Stimulated activated CD8-positive, alpha-beta memory T cell treated with anti-CD3 and anti-CD28 coated beads, Interleukin-7, amount 100 ng/mL, for 4 hours (primary cell): ENCODE results near the gene LAPTM5.

ENCODE experiments used
- DNase-seq, 2 donors: peaks; one replicate each; pipeline ENCODE4 v3.0.0-alpha.2; 2020; ENCODE audit warnings: low read depth in 2 of 2

The LAPTM5 gene

DNA sequence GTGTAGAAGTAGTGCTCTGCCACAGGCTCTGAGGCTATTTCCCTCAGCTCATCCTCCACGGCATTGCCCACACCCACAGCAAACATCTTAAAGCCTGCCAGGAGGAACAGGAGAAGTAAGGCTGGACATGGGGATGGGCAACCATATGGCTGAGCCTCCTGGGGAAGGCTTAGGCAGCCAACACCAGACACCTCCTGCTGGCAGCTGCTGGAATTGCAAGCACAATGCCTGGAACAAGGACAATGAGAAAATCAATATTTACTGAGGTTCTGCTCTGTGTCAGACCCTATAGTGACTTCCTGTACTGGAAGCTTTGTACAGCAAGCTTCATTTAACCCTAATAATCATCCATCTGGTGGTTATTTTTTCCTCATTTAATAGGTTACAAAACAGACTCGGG, 42.4 kb downstream of the LAPTM5 start:
- DNase-seq = no peak

DNA sequence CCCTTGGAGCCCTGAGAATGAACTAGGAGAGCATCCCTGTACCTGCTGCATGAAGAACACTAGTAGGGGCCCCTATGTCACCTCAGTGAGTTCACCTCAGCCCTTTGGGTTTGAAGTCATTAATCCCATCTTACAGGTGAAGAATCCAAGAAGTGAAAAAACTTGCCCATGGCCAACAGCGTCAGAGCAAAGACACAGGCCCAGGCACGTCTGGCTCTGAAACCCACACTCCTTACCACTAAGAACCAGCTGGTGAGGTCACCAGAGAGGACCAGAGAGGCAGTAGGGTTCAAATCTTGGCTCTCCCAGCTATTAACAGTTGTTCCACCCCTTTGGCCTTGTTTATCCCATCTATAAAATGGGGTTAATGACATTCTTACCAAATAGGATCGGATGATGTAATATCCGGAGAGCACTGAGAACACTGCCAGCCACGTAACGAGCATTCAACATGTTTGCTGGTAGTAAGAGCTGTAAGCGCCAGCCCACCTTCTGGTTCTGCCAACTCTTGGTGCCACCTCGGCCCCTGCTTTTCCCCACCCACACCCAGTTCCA, 43.0 kb downstream of the LAPTM5 start:
- DNase-seq = no peak

DNA sequence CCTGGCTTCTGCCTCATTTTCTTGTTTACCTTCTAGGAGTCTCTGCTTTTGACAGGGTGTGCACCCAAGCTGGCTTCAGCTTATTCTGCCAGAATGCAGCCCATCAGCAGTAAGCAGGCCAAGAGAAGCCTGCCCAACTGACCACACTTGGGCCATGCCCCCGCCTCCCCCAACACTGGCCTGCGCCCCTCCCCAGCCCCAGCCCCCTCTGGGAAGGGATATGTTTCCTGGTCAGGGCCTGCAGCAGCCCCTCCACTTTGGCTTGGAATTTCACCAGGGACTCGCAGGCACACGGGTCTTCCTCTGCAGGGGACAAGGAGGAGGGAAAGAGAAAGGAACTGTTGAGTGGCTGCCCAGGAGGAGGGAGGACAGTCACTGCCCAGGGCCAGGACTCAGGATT, 43.5 kb downstream of the LAPTM5 start:
- no peak for DNase-seq

DNA sequence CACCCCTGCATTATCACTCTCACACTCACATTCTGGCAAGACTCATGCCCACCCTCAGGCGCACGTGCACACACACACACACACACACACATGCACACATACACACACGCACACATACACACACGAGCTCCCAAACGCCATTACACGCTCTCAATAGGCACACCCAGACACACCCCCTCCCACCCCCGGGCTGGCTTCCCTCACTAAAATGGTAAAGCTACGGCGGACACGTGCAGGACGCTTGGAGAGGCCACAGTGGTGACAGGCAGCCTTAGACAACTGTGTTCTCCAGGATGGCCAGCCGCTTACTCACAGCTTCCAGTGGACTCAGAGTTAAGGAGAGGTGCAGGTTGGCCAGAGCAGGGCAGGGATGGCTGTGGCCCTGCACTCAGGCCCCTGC, 44.3 kb downstream of the LAPTM5 start:
- no peak for DNase-seq

DNA sequence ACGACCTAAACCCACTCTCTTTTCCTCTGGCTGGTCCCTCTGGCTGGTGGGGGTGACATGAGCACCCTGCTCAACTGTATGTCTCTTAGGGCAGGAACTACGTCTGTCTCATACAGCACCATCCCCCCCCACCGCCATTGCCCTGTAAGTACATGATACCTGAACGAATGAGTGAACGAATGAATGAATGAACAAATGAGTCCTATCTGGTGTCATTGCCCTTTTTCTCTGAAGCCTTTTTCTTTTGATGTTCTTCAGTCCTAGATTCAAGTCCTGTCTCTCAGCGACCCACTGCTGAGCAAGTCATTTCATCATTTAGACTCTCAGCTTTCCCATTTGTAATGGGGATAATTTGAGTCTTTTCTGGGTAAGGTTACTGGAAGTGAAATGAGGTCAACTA, 45.0 kb downstream of the LAPTM5 start:
- no peak for DNase-seq

DNA sequence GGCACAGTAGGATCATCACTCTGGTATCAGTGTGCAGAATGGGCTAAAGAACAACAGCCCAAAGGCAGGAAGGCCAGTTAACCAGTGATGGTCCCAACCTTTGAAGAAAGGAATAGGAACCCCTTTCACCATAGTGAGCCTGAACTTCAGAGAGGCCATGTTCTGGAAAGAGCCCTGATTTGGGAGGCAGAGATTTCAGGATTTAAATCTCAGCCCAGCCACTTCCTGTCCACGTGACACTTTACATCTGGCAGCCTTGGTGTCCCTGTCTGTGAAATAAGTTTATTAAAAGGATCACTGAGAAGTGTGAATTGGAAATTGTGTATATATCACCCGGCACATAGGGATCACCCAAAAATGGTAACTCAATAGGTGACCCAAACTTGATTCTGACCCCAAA, 47.2 kb downstream of the LAPTM5 start:
- DNase-seq = no peak

DNA sequence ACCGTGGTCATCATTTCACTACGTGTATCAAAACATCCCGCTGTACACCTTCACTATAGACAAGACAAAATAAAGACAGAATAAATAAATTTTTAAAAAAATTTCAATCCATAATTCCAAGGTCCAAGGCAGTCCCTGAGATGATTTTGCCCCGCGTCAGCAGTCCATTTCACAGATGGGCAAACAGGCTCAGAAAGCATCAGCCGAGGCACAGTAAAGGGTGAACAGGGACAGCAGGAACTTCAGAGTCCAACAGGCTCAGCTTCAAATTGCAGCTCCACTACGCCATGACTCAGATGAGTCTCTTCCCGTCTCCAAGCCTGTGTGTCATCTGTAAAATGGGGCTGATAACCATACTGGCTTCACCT, 49.2 kb downstream of the LAPTM5 start:
- no peak for DNase-seq

DNA sequence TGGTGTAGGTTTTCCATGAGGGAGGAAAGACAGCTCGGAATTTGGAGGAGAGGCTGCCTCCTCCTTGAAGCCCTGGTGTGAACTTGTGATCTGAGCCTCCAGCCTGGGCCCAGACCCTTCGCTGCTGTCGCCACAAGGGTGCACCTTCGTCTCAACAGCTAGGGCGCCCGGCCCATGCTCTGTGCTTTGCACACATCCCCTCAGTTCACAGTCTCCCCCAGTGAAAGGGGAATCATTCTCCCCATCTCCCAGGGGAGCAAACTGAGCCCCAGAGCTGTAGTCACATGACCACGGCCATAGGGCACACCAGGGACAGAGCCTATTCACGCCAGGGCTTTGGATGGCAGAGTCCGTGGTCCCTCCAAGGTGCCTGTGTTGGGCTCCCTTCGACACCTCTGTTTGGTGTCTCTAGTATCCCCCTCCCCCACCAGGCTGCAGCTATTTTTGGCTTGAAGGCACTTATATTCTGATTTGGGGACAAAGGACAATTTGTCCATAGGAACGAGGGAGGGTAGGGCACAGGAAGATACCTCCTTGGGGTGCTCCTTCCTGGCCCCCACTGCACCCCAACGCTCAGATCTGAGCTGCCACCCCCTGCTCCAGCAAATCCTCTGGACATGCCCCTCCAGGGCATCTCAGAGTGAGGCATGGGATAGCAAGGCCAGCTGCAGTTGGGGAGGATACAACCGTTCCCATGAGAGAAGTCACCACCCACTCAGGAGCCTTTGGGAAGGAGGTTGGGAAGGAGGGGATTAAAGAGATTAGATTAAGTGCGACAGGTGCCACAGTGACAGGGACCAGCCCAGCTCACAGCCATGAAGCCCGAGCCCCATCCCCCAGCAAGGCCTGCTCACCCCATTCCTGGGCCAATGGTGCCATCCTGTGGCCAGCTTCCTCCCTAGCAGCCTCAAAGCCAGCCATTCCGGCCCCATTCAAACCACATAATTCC, 49.9 kb downstream of the LAPTM5 start:
- DNase-seq = peak; percentile 20 to 31

DNA sequence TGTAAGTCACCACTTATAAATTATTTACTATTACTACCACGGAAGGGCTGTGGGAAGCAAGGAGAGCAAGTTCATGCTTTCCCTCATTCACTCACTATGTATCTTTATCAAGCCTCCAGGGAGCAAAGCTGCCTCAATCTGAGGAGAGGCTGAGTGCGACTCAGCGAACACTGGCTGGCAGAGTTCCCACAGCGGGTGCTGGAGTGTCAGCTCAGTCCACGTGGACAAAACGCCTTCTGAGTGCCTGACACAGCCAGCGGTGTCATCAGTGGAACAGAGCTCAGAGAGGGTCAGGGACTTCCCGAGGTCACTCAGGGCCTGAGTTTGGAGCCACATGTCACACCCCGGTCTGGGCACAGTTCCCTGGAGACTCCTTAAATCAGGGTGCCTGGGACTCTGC, 51.0 kb downstream of the LAPTM5 start:
- DNase-seq = no peak

DNA sequence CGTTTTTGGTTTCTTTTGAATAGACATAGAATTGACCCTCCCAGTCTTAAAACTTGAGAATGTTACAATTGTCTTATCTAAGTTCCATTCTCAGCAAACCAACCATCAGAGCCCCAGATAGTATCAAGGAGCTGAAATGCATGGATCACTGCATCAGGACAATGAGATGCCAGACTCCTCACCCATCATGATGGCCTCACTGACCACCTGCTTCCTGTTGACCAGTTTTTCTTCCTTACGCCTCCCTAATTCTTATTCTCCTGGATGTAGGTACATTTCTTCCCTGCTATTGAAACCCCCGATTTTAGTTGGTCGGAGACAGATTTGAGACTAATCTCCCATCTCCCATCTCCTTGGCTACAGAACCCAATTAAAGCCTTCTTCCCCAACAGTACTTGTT, 51.9 kb downstream of the LAPTM5 start:
- DNase-seq = no peak

DNA sequence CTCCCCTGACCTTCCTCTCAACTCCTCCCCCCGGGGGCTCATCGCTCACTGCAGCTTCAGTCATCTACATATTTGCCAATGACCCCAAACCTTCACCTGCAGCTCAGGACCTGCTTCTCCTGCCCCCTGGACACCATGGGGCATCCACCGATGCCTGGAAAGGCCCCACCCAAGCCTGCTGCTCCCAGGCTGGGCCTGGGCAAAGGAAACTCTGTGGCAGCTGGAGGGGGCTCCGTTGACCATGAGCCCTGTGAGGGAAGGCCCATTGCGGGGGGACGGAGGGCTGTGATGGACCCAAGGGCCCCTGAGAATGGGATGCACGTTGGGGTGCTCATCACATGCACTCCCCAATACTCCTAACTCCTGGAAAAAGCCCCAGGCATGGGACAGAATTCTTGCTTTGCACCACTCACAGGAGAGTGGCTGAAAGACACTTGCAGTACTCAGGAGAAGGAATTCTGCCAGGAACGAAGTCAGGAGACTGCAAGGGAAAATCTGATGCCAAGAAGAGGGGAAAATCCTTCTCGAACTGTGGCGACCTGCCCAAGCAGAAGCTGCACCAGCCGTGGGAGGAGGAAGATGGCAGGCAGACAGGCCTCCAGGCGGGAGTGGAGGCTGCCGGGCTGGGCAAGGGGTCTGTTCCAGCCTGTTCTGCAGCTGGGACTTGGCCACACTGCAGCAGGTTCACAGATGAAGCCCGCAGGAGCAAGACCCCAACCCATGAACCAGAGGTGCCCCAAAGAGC, 52.6 kb downstream of the LAPTM5 start:
- DNase-seq = no peak

DNA sequence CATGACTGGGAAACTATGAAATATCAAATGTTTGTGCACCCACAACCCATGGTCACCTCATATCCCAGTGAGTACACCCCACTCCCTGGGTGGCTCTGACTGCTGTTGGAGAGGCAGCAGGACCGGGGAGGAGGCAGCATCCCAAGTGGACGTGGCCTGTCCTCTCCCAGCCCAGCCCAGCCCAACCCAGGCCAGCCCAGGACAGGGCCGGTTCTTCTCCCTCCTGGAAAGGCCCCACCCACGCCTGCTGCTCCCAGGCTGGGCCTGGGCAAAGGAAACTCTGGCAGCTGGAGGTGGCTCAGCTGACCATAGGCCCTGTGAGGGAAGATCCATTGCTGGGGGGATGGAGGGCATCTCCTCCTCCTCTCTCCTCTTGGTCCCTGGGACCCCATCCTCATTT, 53.3 kb downstream of the LAPTM5 start:
- no peak for DNase-seq

DNA sequence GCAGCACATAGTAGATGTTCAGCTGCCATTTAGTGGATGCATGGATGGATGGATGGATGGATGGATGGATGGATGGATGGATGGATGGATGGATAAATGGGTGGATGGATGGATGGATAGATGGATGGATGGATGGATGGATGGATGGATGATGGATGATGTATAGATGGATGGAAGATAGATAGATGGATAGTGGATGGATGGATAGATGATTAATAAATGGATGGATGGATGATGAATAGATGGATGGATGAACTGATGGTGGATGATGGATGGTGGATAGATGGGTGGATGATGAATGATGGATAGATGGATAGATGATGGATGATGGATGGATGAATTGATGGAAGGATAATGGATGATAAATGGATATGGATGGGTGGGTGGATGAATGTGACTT, 54.8 kb downstream of the LAPTM5 start:
- no peak for DNase-seq

DNA sequence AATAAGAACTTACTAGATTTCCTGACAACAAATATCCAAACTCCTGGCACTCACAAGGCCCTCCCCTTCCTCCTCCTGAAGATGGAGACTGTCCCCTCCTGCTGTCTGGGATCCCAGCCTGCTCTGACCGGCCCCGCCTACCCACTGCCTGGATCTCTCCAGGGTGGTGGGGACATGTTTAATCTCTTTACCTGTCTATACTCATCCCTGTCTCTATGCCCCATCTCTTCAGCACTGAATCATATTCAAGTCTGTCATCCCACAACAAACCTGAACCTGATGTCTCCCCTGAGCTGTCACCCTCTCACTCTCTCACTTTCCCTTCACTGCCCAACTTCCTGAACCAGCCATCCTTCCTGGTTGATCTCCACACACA, 56.3 kb downstream of the LAPTM5 start:
- DNase-seq = no peak

DNA sequence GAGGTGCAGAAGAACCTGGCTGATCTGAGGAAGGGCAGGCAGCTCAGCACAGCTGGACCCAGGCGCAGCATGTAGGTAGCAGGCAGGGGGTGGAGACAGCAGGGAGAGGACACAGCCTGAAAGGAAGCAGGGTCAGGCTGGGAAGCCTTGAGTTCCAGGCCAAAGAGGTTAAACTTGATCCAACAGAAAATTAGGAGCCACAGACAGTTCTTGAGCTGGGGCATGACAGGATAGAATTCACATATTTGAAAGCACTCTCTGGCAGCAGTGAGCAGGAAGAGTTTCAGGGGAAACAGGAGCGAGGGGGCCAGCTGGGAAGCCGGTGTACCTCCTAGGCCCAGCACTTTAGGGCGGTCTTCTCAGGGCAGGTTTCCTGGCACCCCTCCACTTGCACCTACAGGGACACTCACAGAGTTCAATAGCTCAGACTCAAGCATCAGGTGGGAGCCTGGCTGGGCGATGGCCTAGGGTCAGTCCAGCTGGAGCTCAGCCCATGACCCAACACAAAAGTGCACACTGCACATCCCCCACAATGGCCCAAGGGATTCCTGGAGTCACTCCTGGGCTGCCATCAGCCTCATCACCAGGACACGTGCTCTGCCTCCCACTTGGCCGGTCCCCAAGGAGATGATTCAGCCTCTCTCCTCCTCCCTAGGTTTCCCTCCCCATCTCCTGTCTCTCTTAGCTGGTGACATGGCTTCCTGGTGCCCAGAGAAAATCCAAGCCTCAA, 56.9 kb downstream of the LAPTM5 start:
- no peak for DNase-seq

DNA sequence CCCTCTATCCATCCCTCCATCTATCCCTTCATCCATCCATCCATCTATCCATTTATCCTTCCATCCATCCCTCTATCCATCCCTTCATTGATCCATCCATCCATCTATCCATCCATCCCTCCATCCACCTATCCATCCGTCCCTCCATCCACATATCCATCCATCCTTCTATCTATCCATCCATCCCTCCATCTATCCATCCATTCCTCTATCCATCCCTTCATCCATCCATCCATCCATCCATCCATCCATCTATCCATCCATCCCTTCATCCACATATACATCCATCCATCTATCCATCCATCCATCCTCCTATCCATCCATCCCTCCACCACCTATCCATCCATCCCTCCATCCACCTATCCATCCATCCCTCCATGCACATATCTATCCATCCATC, 57.8 kb downstream of the LAPTM5 start:
- no peak for DNase-seq

DNA sequence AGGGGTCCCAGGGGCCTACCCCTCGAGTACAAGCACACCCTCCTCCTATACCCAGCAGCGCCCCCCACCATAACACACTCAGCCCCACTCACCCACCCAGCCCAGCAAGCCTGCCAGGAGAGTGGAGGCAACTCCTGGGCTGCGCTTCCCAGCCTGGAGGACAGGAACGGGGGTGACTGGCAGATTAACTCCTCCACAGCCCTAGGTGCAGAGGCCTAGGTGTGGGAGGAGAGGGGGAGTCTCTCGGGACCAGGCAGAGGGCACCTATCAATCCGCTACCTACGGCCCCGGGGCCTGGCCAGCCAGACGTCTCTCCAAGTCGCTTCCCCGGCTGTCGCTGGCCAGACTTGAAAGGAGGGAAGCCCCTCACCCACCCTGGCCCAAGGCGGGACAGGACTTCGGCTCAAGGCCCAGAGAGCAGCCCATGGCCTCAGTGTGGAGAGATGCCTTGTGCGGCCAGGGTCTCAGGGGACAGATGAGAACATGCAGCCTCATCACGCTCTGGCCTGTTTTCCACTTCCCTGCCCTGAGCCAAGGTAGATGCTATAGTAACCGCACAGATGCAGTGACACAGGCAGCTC, 59.1 kb downstream of the LAPTM5 start:
- no peak for DNase-seq

DNA sequence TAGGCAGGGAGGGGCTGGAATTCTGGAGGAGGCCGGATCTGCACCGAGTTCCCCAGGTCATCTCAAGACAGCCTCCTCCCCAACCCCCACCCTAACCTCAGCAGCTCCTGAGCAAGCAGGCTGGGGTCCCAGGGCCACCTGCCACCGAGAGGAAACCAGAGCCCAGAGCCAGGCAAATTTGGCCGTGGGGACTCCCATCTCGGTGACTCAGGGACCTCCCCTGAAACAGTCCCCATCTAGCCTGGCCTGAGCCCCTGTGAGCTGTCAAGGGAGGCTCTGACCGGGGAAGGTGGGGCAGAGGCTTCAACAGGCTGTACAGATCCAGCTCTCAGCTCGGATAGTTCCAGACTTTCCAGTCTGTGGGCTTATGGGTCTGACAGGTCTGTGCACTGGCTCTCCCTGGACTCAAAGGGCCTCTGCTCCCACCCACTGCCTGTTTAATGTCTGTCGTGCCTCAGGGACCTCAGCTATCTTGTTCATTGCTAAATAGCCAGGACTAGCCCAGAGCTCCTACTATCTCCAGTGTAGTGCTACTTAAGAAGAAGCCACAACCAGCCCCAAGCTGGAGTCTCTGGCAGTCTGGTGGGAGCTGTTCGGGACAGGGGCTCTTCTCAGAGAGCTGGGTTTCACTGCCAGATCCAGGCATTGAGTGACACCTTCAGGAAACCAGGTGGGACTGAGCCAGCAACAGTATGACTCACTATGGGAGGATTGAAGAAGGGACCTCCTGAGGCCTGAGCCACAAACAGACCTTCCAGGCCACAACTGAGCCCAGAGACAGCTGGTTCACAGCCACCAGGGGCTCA, 59.8 kb downstream of the LAPTM5 start:
- DNase-seq = no peak

DNA sequence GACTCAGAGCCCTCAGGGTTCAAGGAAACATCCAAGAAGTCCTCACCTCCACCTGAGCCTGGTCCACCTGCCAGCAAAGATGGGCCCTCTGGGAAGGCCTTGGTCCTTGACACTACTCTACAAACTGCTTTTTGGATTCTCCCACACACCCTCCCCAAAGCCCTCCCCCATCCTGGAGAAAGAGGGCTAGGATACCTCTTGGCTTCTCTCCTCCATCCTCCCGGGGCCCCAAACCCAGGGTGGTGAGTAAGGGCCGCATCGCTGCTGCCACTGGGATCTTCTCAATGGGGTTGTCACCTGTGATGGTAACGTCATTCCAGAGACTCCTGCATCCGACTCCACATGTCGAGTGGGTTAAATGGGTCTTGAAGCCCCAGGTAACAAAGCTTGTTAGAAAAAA, 60.7 kb downstream of the LAPTM5 start:
- DNase-seq = no peak

DNA sequence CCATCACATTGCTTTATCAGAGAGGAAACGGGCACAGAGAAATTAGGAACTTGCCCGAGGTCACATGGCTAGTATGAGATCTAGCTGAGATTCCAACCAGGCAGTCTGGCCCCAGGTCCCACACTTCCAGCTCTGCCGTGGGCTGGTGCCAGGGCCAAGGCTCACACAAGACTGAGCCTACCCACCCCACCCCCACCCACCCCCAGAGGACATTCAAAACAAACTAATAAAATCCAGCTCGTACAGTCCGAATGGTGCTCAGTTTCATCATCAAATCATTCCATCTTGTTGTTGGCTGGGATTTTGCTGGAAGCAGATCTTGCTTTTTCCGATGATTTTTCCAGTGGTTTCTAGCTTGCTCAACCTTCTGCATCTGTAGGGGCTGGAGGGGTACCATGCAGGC, 62.1 kb downstream of the LAPTM5 start:
- DNase-seq = no peak
